ENCODE results near the gene CETN1.

GRCh38 chr18:629269-630150, 49.3 kb downstream of the CETN1 start:
- TF ChIP-seq REST (IDR thresholded peaks at IDR 0.05; ENCODE audit: insufficient replicate concordance, low read depth): no peak
- TF ChIP-seq POLR2AphosphoS5 (IDR thresholded peaks at IDR 0.05; ENCODE audit: low read depth): no peak
- peak; percentile 20 for TF ChIP-seq CTCF (IDR thresholded peaks at IDR 0.05; ENCODE audit: insufficient read depth, low read length)
- no peak for TF ChIP-seq SPI1 (IDR thresholded peaks at IDR 0.05; ENCODE audit: borderline replicate concordance, low read depth)
